Keratinocyte (primary cell): ENCODE data around the gene CELSR1. TPM values are rescaled to one million over a fixed set of nuclear protein-coding genes. Genes with fewer than 3 reads are reported as not detected.

Experiments
- DNase-seq: peaks from one replicate; pipeline ENCODE4 v3.0.0-alpha.2; 2011; ENCODE audit warnings: low read depth, missing footprints, low spot score
- FAIRE-seq: peaks from 2 replicates; lab custom pipeline; 2011; peaks lifted over from hg19 to GRCh38; lab: Jason Lieb, UNC
- H2AFZ ChIP-seq: 2 replicates; pipeline ENCODE4 v1.6.0; 2012; ENCODE audit warnings: low read length, control low read depth, inconsistent platforms; ENCODE audit not compliant: control insufficient read depth
- H3K27ac ChIP-seq: 2 replicates; pipeline ENCODE4 v1.5.1; 2011; ENCODE audit warnings: low read length; ENCODE audit not compliant: control insufficient read depth, insufficient read depth
- H3K27me3 ChIP-seq: 3 replicates; pipeline ENCODE4 v1.6.0; 2011; ENCODE audit warnings: low read length; ENCODE audit not compliant: control insufficient read depth, insufficient read depth; ENCODE audit errors: extremely low read depth
- H3K36me3 ChIP-seq, 2 experiments: 2 replicates in 1 of 2; 3 replicates in 1 of 2; pipeline ENCODE4 v1.5.1; 2011; ENCODE audit warnings: low read length in 2 of 2, mild to moderate bottlenecking in 1 of 2; ENCODE audit not compliant: control insufficient read depth in 2 of 2, insufficient read depth in 2 of 2; ENCODE audit errors: extremely low read depth in 1 of 2
- H3K4me1 ChIP-seq: 3 replicates; pipeline ENCODE4 v1.5.1; 2011; ENCODE audit warnings: low read length; ENCODE audit not compliant: control insufficient read depth, insufficient read depth; ENCODE audit errors: extremely low read depth
- H3K4me2 ChIP-seq: 3 replicates; pipeline ENCODE4 v1.6.0; 2011; ENCODE audit warnings: low read depth, low read length; ENCODE audit not compliant: control insufficient read depth, insufficient read depth; ENCODE audit errors: extremely low read depth
- H3K4me3 ChIP-seq, 3 experiments: fragments of 200-600 bp in 1 of 3; sonication (generic) in 1 of 3; 2 replicates in 2 of 3; 3 replicates in 1 of 3; pipeline ENCODE4 v1.5.1; 2011 to 2016; ENCODE audit warnings: low read length in 3 of 3, mild to moderate bottlenecking in 3 of 3, control low read depth in 2 of 3, inconsistent platforms in 1 of 3, low read depth in 1 of 3, mixed read lengths in 1 of 3, mixed run types in 1 of 3, moderate library complexity in 1 of 3; ENCODE audit not compliant: control insufficient read depth in 2 of 3, insufficient read depth in 2 of 3; ENCODE audit errors: extremely low read depth in 1 of 3
- H3K79me2 ChIP-seq: 2 replicates; pipeline ENCODE4 v1.6.0; 2012; ENCODE audit warnings: low read length; ENCODE audit not compliant: control insufficient read depth, insufficient read depth
- H3K9ac ChIP-seq: 3 replicates; pipeline ENCODE4 v1.6.0; 2011; ENCODE audit warnings: low read length; ENCODE audit not compliant: control insufficient read depth, insufficient read depth; ENCODE audit errors: extremely low read depth
- H3K9me1 ChIP-seq: 3 replicates; pipeline ENCODE4 v1.6.0; 2011; ENCODE audit warnings: low read length; ENCODE audit not compliant: control insufficient read depth, insufficient read depth; ENCODE audit errors: extremely low read depth
- H3K9me3 ChIP-seq: 2 replicates; pipeline ENCODE4 v1.5.1; 2012; ENCODE audit warnings: low read depth, low read length; ENCODE audit not compliant: control insufficient read depth
- H4K20me1 ChIP-seq: 3 replicates; pipeline ENCODE4 v1.6.0; 2011; ENCODE audit warnings: low read length; ENCODE audit not compliant: control insufficient read depth, insufficient read depth; ENCODE audit errors: extremely low read depth
- dilution Hi-C: fragments of 300-500 bp; cut with MboI; formaldehyde crosslinking; loops from one replicate; pipeline ENCODE4 v1.7.0; 2020; ENCODE audit warnings: low sequenced_read_pairs; ENCODE audit not compliant: extremely low pct_ligation_motif_present
- polyA plus RNA-seq, 5 experiments: library from polyadenylated mRNA; depleted of rRNA in 3 of 5; stranded (reverse) in 3 of 5; stranded (forward) in 1 of 5; unstranded in 1 of 5; fragments of >200 nt; gene quantifications; 1 replicate in 1 of 5; 2 replicates in 3 of 5; 3 replicates in 1 of 5; pipeline versions ENCODE4 v1.2.1 to v1.2.3, GENCODE V29; 2011 to 2012; ENCODE audit warnings: missing spikeins in 2 of 5, low read depth in 1 of 5, low replicate concordance in 1 of 5
- TF ChIP-seq, protein P1 (sequence below), 3 experiments: IDR thresholded peaks in 1 of 3; conservative IDR thresholded peaks in 1 of 3; optimal IDR thresholded peaks in 1 of 3; 2 replicates in 2 of 3; 3 replicates in 1 of 3; pipeline versions ENCODE3 to v1.5.1; 2011; ENCODE audit warnings: low read length in 3 of 3, mild to moderate bottlenecking in 3 of 3, moderate library complexity in 2 of 3, control low read depth in 1 of 3, inconsistent platforms in 1 of 3; ENCODE audit not compliant: insufficient read depth in 2 of 3; ENCODE audit errors: extremely low read depth in 1 of 3

CELSR1 gene
- polyA plus RNA-seq, 1 donor (not counting 4 experiments of a cell fraction or from before 2014, with no cell fraction given) = 16.1 TPM

DNA sequence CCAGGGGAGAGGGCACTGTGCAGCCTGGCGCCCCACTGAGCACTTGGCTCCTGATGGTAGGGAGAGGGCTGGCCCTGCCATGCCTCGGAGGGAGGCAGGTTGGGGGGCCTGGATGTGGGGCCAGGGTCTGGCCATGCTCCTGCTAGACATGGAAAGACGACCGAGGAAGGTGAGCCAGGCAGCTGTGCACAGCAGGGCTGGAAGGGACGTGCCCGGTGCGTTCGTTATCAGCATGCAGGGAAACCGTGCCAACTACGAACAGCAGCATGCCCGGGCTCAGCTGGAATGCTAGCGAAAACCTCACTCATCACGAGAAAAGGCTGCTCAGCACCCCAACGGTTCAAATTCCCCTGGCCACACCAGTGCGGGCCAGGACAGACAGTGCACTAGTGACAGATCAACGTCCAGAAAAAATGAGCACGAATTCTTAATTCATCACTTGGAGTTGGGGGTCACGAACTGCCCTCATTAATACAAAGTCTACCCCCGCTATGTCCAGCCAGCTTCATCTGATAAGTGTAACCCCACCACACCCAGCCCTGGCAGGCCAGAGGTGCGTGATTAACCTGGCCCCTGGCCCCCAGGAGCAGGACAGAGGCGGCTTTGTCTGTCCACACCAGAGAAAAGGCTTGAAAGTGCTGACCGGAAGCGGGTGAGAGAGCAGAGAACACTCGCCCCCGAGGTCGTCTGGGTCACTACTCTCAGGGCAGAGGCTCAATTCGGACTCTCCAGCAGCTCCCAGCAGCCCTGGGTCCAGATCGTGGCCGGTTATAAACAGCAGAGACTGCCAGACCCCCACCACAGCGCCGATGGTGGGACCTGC is 84.2 kb downstream of the CELSR1 start:
- H3K27me3 ChIP-seq = no peaks in the 10 kb centered on the region
- peaks cover 4% of the 10 kb centered on the region for H4K20me1 ChIP-seq
- H3K4me1 ChIP-seq = peaks cover 73% of the 10 kb centered on the region
- no peaks in the 10 kb centered on the region for H3K9me3 ChIP-seq
- dilution Hi-C loops = no loop called here
- no peak overlapping the region for H3K4me3 ChIP-seq
- TF ChIP-seq, protein P1, sequence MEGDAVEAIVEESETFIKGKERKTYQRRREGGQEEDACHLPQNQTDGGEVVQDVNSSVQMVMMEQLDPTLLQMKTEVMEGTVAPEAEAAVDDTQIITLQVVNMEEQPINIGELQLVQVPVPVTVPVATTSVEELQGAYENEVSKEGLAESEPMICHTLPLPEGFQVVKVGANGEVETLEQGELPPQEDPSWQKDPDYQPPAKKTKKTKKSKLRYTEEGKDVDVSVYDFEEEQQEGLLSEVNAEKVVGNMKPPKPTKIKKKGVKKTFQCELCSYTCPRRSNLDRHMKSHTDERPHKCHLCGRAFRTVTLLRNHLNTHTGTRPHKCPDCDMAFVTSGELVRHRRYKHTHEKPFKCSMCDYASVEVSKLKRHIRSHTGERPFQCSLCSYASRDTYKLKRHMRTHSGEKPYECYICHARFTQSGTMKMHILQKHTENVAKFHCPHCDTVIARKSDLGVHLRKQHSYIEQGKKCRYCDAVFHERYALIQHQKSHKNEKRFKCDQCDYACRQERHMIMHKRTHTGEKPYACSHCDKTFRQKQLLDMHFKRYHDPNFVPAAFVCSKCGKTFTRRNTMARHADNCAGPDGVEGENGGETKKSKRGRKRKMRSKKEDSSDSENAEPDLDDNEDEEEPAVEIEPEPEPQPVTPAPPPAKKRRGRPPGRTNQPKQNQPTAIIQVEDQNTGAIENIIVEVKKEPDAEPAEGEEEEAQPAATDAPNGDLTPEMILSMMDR (optimal IDR thresholded peaks at IDR 0.05 in 1 of 3, IDR thresholded peaks at IDR 0.05 in 1 of 3, conservative IDR thresholded peaks at IDR 0.05 in 1 of 3; ENCODE audit: extremely low read depth in 1 of 3, insufficient read depth in 2 of 3, low read length in 3 of 3) = no peak
- H3K27ac ChIP-seq = peak overlapping the region; percentile 95
- H3K9ac ChIP-seq = peak overlapping the region; percentile 81
- no peak overlapping the region for H2AFZ ChIP-seq
- FAIRE-seq = peak; percentile 99
- peaks cover 35% of the 10 kb centered on the region for H3K79me2 ChIP-seq
- peaks cover 5 to 16% of the 10 kb centered on the region in 2 experiments for H3K36me3 ChIP-seq
- DNase-seq = peak; percentile 60
- H3K9me1 ChIP-seq = peaks cover 11% of the 10 kb centered on the region
- H3K4me2 ChIP-seq = peak overlapping the region; percentile 72

DNA sequence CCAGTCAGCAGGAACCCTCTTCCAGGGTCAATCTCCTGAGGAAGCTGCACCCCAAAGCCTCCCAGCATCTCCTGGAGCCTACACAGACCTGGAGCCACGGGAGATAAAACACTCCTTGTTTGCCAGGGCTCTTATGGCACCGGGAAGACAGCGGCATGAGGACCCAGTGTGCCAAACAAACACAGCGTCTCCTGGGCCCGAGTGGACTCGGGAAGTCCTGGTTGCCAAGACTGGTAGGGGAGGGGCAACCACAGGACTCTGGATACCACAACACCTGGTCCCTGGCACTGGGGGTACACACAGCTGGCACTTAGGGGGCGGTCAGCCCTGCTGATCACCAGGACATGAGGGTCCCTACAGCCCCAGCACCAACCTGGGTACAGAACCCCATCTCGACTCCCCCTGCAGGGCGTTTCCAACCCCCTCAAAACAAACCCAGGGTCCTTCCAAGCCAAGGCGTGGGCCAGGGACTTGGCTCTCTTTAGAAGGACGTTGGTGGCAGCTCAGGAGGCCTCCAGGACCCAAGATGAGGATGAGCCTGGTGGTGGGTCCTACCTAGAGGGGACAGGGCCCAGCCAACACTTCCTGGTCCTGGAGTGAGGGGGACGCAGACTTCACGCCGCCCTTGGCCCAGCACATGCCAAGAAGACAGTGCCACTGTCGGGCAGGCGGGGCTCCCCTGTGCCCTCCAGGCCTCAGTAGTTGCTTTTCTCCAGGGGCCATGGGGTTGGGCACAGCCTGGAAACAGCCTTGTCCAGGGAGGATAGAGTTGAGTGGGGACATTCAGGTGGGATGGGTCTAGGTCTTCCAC is 85.0 kb downstream of the CELSR1 start:
- TF ChIP-seq, protein P1 (optimal IDR thresholded peaks at IDR 0.05 in 1 of 3, IDR thresholded peaks at IDR 0.05 in 1 of 3, conservative IDR thresholded peaks at IDR 0.05 in 1 of 3; ENCODE audit: extremely low read depth in 1 of 3, insufficient read depth in 2 of 3, low read length in 3 of 3) = no peak
- FAIRE-seq (no peak), DNase-seq (no peak)
- H3K9me3 ChIP-seq = no peaks in the 10 kb centered on the region
- peaks cover 11% of the 10 kb centered on the region for H3K9me1 ChIP-seq
- peak overlapping the region; percentile 95 for H3K27ac ChIP-seq
- H2AFZ ChIP-seq = peak overlapping the region; percentile 20
- no peak overlapping the region for H3K4me3 ChIP-seq
- H3K27me3 ChIP-seq = no peaks in the 10 kb centered on the region
- peak overlapping the region; percentile 72 for H3K4me2 ChIP-seq
- peaks cover 2 to 16% of the 10 kb centered on the region in 2 experiments for H3K36me3 ChIP-seq
- peaks cover 64% of the 10 kb centered on the region for H3K4me1 ChIP-seq
- H4K20me1 ChIP-seq = peaks cover 4% of the 10 kb centered on the region
- peak overlapping the region; percentile 81 for H3K9ac ChIP-seq
- peaks cover 31% of the 10 kb centered on the region for H3K79me2 ChIP-seq
- dilution Hi-C loops = no loop called here
